GM19240 (cell line): ENCODE results near the gene GLRA3.
"Not testable (repeated sequence)": the region's sequence is repeated elsewhere in the genome, so short reads cannot be mapped to it uniquely, and the experiment has no call there.

Source experiments
- DNase-seq: peaks from one replicate; pipeline ENCODE4 v3.0.0; 2011; ENCODE audit warnings: low spot score; ENCODE audit not compliant: insufficient read length

The GLRA3 gene

DNA sequence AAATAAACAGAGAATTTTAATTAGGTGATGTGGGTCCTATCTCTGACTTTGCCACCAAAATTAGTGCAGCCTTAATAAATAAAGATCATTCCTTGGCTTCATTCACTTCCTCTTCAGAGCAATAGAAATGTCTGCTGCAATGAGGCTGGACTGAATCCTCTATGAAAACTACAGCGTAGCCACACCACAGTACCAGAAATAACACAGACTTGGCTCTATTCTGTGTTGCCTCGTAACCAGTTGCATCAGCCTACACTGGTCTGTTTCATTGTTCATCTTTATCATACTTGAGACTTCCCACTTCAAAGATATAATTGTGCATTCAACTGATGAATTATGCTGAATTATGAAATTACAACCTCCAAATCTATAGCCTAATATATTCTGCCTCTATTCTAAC lies 15.8 kb downstream of the GLRA3 start:
- DNase-seq = no peak

DNA sequence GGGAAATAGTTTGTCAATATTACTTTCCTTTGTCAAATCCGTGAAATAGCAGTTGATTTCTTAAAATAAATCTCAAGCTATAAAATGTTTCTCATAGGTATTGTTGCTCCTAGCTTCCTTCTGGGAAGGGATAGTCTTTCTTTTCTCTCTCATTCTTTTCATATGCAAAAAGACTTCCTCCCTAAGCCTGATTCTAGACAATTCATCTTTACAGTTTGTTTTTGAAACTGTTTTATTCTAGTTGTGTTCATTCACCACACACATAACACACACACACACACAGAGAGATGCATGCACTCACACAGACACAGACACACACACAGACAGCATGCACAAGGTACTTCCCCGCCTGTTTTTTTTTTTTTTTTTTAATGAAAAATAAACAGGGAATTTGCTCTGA lies 18.2 kb downstream of the GLRA3 start:
- DNase-seq = no peak

DNA sequence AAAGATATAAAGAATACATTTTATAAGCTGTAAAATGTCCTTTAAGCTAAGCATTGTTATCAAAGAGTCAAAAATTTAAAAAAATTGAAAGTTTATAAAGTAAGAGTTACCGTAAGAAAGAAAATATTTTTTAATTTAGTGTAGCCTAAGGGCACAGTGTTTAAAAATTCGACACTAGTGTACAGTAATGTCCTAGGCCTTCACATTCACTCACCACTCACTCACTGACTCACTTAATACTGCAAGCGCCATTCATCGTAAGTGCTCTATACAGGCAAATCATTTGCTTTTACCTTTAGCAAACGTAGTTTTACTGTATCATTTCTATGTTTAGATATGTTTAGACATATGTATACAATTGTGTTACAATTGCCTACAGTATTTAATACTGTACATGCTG lies 20.2 kb downstream of the GLRA3 start:
- no peak for DNase-seq

DNA sequence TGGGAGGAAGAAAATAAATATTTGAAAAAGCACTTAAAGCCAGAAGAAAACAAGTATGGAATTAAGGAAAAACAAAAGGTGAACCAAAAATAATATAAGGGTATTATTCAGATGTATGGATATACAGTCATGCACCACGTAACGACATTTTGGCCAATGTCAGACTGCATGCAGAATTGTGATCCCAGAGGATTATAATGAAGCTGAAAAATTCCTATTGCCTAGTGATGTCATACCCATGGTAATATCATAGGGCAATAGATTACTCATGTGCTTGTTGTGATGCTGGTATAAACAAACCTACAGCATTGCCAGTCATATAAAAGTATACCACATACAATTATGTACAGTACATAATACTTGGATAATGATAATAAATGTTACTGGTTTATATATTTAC lies 20.9 kb downstream of the GLRA3 start:
- no peak for DNase-seq

DNA sequence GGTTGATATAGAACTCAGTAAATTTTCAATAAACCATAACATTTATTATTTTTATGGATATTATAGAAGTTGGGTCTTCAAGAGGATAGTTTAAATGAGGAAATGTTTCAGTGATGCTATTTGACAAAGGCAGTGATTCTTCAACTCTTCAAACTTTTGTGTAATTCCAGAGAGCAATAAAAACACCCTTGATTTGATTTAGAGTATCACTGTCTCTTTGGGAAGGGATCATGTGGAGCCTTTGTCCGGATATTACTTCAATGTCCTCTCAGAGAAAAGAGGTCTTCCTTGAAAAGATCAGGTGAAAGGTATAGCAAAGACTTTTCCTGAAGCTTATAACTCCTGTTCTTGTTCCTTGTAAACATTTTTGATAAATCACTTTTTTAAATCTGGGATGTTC lies 23.3 kb downstream of the GLRA3 start:
- no peak for DNase-seq

DNA sequence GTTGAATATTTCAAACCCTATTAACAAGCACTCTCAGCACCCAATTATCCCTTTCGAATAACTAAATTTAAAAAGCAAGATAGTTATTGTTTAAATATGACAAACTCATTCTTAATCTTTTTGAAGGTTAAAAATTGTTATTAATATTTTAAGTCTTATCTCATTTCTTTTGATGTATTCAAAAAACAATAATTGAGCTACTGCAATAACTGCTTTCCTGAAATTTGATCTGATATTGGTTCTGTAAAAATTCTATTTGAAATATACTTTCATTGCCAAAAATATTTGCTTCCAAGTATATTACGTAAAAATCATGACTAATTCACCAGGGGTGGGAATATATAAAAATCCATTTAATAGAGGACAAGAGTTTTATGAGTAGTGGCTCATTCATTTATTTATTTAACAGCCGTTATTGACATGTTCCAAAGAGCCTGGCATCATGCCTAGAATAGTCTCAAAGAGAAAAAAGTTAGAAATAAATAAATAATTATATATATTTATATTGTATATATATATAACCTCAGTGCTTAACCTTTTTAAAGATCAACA lies 34.4 kb downstream of the GLRA3 start:
- no peak for DNase-seq

DNA sequence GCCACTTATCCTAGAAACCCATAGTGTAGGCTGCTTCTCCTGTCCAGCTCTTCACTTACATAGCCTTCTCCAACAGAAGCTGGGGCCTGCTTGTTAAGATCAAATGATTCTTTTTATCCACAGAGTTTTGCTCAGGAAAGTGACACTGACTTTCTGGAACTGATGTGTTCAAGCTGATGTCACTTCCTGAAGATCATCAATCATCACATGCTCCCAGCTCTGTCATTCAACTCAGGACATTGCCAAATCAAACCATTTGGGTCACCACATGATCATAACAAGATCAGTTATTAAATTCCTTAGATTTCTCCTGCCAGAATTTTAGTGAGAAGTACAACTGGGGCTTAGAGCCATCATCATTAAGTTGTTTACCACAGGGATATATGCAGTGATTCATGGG lies 39.4 kb downstream of the GLRA3 start:
- DNase-seq = no peak

DNA sequence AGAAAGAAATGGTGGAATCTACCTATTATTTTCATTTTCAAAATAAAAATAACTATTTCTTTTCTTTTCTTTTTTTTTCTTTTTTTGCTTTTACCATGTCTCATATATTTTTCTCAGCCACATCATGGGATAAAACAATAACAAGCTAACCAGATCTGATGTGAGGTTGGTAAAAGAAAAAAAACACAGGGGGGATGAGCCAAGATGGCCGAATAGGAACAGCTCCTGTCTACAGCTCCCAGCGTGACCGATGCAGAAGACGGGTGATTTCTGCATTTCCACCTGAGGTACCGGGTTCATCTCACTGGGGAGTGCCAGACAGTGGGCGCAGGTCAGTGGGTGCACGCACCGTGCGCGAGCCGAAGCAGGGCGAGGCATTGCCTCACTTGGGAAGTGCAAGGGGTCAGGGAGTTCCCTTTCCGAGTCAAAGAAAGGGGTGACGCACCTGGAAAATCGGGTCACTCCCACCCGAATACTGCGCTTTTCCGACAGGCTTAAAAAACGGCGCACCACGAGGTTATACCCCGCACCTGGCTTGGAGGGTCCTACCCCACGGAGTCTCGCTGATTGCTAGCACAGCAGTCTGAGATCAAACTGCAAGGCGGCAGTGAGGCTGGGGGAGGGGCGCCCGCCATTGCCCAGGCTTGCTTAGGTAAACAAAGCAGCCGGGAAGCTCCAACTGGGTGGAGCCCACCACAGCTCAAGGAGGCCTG lies 50.6 kb downstream of the GLRA3 start:
- not testable (repeated sequence) for DNase-seq

DNA sequence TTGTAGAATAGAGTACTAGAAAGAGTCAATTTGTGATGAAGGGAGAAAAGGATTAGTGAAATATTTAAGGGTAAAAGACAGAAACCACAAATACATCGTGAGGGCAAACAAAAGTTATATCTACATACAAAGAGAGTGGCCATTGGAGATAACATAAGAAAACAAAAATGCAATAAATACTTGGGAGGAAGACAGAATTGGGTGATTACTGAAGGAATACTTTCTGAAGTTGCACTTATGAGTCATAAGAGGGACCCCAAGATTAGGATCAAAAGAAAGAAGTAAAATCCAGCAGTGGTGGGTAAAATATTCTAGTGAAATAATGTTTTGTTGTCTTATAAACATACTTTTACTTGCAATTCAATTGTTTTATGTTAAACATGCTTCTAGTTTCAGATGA lies 53.7 kb downstream of the GLRA3 start:
- no peak for DNase-seq

DNA sequence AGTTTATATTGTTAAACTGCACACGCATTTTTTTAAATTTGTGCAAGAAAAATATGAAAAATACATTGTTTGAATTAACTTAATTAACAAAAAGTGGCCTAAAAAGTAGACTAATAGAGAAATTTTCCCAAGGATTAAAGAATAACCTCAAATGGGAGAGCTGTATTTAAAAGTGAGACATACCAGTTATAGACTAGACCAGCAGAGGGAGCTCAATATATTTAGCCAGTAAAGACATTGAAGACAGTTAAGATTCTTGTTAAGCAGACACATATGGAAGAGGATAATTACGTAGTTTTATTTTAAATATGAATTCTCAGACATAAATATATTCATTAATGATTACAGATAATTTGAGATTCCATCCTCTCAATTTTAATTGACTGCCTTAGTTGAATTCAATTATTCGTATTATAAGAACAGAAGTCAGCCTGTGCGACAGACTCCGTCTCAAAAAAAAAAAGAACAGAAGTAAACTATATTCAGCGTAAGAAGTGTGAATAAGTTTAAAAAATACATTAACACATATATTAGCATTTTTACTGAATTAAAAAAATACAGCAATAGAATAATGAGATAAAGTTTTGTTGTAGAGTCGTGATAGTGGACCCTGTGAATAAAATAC lies 64.8 kb downstream of the GLRA3 start:
- DNase-seq = no peak

DNA sequence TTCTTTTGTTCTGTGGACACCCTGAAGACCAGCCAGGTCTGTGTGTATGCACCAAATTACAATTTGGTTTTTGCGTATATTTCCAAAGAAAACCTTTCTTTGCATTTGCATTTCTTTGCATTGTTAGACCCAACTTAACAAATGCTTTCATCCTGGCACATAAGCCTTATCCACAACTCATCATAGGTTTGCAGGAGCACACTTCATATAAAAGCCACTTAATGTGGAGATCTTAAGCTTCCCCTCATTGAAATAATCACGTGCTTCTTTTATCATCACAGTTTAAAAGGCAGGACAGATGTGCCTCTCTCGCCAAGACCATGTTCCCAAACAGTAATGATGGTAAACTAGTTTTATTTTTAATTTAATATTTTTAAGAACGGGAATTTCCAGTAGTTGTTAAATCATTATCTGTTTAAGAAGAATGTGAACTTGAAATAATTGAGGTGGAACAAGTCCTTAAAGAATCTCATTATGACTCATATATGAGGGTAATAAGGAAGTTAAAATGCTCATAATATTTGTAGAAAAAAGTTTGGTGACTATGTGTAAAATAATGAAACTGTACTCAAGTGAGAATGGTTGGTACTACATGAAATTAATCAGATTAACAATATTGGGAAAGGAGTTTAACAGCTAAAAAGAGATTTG lies 65.5 kb downstream of the GLRA3 start:
- no peak for DNase-seq

DNA sequence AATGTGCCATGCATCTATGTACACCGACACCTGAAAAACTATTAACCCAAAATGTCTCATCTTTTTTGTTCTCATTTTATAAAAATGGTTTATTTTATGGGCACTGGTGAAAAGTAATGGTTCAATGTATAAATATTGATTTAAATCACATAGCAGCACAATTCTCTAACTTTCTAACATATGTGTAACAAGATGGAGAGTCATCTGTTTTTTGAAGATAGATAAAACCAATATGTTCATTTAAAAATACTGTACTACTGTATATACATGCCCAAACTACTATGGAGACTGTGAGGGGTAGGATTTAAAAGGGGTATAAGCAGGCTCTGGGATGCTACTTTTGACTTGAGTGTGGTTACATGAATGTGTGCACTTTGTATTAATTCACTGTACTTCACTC lies 67.6 kb downstream of the GLRA3 start:
- no peak for DNase-seq

DNA sequence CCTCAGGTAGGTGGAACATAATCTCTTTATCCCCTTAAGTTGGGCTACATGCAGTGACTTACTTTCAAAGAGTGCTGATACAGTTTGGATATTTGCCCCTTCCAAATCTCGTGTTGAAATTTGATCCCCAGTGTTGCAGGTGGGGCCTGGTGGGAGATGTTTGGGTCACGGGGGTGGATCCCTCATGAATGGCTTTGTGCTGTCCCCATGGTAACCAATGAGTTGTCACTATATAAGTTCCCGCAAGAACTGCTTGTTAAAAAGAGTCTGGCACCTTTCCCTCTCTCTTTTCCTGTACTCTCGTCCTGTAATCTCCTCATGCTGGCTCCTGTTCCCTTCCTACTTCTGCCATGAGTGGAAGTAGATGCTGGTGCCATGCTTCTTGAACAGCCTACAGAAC lies 71.3 kb downstream of the GLRA3 start:
- no peak for DNase-seq

DNA sequence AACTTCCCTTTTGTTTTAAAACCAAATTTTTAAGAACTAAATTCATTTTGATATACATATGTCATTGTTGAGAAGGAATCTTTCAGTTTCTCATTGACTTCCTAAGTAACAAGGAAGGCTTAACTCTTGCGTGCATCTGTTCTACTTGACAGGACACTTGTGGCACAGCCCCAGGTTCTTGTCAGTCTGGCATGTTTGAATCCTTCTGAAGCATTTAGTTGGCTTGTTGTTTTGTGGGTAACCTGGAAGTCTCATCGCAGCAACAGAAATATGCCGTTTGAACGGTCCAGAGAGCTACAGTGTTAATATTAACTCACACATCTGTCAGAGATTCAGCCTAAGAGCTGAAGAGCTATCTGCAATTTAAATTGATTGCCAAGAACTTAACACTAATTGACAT lies 76.0 kb downstream of the GLRA3 start:
- DNase-seq = no peak

DNA sequence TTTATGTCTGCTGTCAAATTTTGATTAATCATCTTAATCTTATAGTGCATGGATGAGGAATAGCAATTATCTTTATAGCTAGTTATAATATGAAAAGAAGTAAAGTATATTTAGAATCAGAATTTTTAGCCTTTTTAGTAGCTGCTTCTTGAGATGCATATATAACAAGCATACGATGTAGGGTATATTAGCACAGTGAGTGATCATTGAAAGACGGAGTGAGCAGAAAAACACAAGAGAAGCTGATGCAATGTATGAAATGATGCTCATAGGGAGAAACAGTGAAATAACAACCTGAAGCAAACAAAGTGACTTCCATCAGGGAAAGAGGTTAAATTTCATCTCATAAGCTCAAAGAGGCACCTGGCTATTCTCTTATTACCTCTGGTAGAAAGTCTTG lies 77.0 kb downstream of the GLRA3 start:
- DNase-seq = no peak

DNA sequence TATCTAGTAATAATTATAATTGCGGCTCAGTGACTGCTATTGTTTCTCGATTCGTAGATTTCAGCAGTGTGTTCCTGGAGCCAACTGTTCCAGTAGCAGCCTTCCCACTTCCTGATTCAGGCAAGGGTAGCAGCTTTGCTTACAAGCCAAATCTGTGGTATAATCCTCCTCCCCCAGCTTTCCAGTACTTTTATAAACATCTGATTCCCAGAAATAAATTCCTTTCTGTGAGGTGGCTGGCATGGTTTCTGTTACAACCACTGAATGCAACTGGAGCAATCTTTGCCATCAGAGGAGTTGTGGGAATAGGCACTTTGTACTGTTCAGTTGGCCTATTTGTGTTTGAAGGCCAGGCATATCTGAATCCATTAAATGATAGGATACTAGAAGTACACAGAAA lies 80.0 kb downstream of the GLRA3 start:
- no peak for DNase-seq

DNA sequence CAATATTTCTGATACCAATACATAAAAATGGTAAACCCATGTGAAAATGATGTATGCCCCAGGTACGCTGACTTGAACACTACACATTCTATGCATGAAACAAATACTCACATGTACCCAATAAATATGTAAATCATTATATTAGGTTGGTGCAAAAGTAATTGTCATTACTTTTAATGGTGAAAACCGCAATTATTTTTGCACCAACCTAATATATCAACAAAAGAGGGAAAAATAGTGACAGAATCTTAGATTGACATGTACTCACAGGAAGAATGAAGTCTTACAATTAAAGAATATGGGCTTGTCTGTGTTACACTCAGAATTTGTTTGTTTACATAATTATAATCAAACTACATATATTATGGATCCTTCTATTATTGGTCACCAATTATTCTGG lies 82.3 kb downstream of the GLRA3 start:
- no peak for DNase-seq

DNA sequence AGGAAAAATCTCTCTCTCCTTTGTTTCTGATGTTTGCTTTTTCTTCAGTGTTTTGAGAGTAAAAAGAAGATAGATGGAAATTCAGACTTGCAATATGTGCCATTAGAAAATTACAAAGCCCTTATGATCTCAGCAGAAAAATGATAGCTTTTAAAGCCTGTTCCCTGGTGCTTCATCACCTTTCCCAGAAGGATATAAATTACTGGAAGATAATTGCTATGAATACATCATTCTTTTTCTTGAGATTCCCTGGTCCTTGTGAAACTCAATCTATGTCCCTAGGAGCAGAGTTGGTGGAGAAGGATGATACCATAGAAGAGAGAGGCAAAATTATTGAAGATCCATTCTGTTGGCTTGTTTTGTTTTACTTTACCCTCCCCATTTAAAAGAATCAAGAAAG lies 86.5 kb downstream of the GLRA3 start:
- DNase-seq = no peak

DNA sequence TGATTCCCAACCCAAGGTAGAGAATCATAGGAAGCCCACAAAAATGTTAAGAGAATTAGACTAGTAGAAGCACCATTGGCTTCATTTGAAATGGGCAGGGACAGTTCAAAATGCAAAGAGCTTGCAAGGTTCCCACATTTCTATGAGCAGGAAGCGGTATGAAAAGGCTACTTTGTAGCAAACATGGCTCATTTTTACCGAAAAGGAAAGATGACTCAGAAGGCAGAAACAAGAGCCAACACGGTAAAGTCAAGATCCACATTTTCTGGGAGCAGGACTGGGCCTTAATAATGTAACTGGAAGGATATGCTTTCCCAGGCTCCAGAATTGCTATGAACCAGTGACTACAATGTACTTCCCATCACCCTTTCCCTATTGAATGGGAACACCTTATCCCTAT lies 89.5 kb downstream of the GLRA3 start:
- no peak for DNase-seq

DNA sequence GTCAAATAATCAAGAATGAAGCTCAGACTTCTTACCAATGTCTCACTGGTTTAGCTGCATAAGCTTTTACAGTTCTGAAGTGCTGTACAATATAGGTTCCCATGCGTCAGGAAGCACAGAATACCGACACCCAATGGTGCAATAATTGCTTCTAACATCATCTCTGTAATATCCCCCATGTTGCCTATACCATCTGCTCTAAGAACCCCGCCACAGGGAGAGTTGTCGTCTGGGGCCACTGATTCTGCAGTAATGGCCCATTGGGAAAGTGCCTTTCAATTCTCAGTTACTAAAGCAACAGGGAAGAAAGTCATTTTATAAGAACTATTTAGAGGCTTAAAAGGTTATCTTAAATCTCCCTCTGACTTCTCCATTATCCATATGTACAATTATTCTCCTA lies 94.9 kb downstream of the GLRA3 start:
- no peak for DNase-seq

DNA sequence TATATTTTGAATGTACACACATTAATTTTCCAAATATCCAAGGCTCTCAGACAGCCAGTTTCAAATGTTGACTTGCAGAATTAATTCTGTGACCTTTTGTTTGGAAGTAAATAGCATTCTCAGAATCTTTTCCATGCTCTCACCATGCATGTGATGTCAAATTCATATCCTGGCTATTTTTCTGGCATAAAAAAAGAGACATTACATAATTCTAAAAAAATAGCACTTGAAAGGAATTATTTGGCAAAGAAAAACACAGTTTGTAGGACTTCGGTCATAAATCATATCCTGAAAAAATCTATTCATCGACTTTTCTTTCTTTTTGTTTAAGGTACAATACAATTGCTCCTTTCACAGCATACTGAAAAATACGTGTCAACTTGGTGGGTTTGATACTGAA lies 111.2 kb downstream of the GLRA3 start:
- no peak for DNase-seq

DNA sequence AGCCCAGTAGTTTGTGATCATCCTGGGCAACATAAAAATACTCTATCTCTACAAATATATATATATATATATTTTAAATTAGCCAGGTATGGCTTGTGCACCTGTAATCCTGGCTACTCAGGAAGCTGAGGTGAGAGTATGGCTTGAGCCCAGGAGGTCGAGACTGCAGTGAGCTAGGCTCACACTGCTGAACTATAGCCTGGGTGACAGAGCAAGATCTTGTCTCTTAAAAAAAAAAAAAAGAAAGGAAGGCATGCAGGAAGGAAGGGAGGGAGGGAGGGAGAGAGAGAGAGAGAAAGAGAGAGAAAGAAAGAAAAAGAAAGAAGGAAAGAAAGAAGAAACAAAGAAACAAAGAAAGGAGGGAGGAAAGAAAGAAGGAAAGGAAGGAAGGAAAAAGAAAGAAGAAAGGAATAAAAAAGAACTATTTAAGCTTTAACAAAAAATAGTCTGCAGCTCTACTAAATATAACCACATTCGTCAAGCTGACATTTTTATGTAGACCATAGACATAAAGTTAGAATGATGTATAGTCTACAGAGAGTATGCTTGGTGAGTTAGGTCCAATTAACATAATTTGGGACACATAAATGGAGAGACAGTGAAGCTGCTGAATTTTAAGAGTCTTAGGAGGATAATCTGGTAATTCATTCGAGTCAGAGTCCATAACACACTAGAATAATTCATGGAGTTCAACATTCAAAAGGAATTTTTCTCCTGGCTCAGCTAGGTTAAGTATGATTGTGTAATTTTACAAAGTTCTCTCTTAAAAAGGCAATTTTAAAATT lies 111.9 kb downstream of the GLRA3 start:
- DNase-seq = no peak
